ENCODE results near the gene BHLHE40.
"Not testable (repeated sequence)": the region's sequence is repeated elsewhere in the genome, so short reads cannot be mapped to it uniquely, and the experiment has no call there.

Gene BHLHE40

DNA sequence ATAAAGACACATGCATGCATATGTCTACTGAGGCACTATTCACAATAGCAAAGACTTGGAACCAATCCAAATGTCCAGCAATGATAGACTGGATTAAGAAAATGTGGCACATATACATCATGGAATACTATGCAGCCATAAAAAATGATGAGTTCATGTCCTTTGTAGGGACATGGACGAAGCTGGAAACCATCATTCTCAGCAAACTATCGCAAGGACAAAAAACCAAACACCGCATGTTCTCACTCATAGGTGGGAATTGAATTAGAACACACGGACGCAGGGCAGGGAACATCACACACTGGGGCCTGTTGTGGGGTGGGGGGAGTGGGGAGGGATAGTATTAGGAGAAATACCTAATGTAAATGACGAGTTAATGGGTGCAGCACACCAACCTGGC, 7.8 kb upstream of the BHLHE40 start:
- not testable (repeated sequence) for H3K4me3 ChIP-seq (ENCODE audit: low read length); H3K4me1 ChIP-seq (ENCODE audit: insufficient read depth, low read length); H3K36me3 ChIP-seq (ENCODE audit: insufficient read depth, low read length); H3K27me3 ChIP-seq (ENCODE audit: insufficient read depth, low read length); H3K9me3 ChIP-seq (ENCODE audit: low read length); H2AFZ ChIP-seq (ENCODE audit: low read depth, low read length)

DNA sequence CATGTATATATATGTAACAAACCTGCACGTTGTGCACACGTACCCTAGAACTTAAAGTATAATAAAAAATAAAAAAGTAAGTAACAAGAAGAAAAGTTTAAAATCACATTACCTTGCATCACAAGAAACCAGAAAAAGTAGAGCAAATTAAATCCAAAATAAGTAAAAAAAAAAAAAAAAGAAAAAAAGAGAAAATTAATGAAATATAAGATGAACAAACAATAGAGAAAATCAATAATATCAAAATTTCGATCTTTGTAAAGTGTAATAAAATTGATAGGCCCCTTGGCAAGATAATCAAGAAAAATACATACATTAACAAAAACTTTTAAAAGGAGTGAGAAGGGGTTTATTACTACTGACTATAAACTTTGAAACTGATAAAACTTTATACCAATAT, 7.4 kb upstream of the BHLHE40 start:
- H3K9me3 ChIP-seq (ENCODE audit: low read length): no peaks in the 10 kb centered on the region
- no peak overlapping the region for H3K4me3 ChIP-seq (ENCODE audit: low read length)
- no peaks in the 10 kb centered on the region for H3K4me1 ChIP-seq (ENCODE audit: insufficient read depth, low read length)
- H3K27me3 ChIP-seq (ENCODE audit: insufficient read depth, low read length): peaks cover 3% of the 10 kb centered on the region
- H3K36me3 ChIP-seq (ENCODE audit: insufficient read depth, low read length): no peaks in the 10 kb centered on the region
- H2AFZ ChIP-seq (ENCODE audit: low read depth, low read length): no peak overlapping the region

DNA sequence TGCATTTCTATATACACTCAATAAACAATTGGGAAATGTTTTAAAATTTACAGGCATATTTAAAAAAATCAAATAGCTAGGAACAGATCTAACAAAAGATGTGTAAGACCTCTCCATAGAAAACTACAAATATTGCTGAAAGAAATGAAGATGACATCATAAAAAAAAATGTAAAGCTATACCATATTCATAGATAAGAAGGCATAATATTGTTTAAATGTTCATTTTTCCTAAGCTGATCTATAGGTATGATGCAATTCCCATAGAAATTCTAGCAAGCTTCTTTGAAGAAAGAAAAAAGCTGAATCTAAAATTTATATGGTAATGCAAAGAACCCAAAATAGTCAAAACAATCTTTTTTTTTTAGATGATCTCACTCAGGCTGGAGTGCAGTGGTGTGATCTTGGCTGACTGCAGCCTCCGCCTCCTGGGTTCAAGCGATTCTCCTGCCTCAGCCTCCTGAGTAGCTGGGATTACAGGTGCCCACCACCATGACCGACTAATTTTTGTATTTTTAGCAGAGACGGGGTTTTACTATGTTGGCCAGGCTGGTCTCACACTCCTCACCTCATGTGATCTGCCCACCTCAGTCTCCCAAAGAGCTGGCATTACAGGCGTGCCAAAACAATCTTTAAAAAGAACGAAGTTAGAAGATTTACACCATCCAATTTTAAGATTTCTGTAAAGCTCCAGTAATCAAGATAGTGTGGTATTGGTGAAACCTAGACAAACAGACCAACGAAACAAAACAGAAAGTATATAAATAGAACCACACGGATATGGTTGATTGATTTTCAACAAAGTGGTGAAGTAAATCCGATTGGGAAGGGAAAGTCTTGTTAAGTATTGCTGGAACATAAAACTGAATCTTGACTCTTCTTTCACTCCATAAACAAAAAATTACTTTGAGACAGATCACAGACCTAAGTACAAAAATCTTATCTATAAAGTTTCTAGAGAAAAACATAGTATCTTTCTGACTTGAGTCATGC, 6.3 kb upstream of the BHLHE40 start:
- Histone ChIP-seq H3K27me3 (ENCODE audit: insufficient read depth, low read length) (peaks cover 12% of the 10 kb centered on the region), H3K9me3 (ENCODE audit: low read length) (no peaks in the 10 kb centered on the region), H3K36me3 (ENCODE audit: insufficient read depth, low read length) (no peaks in the 10 kb centered on the region), H3K4me3 (ENCODE audit: low read length) (no peak overlapping the region), H3K4me1 (ENCODE audit: insufficient read depth, low read length) (peaks cover 10% of the 10 kb centered on the region), H2AFZ (ENCODE audit: low read depth, low read length) (no peak overlapping the region)

DNA sequence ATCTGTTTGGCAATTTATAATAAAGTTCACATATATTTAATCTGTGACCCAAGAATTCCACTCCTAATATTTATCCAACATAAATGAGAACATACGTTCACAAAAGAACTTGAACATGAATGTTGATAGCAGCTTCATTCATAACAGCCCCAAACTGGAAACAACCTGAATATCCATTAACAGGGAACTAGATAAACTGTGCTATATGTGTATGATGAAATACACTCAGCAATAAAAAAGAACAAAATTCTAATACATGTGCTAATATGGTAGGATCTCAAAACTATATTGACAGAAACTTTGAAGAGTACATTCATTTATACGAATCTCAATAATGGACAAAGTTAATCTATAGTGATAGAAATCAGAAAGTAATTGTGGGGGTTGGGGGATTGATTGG, 5.1 kb upstream of the BHLHE40 start:
- Histone ChIP-seq H2AFZ (ENCODE audit: low read depth, low read length) (no peak overlapping the region), H3K9me3 (ENCODE audit: low read length) (no peaks in the 10 kb centered on the region), H3K4me1 (ENCODE audit: insufficient read depth, low read length) (peaks cover 17% of the 10 kb centered on the region), H3K36me3 (ENCODE audit: insufficient read depth, low read length) (no peaks in the 10 kb centered on the region), H3K4me3 (ENCODE audit: low read length) (no peak overlapping the region), H3K27me3 (ENCODE audit: insufficient read depth, low read length) (peaks cover 19% of the 10 kb centered on the region)

DNA sequence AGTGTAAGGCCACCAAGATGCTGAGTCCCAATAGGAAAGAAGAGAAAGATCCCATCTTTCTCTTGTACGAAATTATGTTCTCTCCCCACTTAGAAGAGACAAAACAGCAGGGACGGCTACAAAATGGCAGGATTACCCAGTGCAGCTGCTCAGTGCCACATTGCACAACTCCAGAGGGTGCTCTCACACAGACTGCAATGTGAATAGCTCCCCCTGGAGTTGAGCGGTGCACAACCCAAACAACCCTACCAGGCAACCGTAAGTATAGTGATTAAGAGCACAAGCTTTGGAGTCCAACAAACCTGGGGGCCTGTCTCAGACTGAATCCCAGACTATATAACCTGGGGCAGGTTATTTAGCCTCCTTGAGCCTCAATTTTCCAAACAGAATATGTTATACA, 3.1 kb upstream of the BHLHE40 start:
- Histone ChIP-seq H3K9me3 (ENCODE audit: low read length) (no peaks in the 10 kb centered on the region), H3K4me3 (ENCODE audit: low read length) (no peak overlapping the region), H3K4me1 (ENCODE audit: insufficient read depth, low read length) (peaks cover 26% of the 10 kb centered on the region), H3K36me3 (ENCODE audit: insufficient read depth, low read length) (no peaks in the 10 kb centered on the region), H3K27me3 (ENCODE audit: insufficient read depth, low read length) (peaks cover 31% of the 10 kb centered on the region), H2AFZ (ENCODE audit: low read depth, low read length) (no peak overlapping the region)

DNA sequence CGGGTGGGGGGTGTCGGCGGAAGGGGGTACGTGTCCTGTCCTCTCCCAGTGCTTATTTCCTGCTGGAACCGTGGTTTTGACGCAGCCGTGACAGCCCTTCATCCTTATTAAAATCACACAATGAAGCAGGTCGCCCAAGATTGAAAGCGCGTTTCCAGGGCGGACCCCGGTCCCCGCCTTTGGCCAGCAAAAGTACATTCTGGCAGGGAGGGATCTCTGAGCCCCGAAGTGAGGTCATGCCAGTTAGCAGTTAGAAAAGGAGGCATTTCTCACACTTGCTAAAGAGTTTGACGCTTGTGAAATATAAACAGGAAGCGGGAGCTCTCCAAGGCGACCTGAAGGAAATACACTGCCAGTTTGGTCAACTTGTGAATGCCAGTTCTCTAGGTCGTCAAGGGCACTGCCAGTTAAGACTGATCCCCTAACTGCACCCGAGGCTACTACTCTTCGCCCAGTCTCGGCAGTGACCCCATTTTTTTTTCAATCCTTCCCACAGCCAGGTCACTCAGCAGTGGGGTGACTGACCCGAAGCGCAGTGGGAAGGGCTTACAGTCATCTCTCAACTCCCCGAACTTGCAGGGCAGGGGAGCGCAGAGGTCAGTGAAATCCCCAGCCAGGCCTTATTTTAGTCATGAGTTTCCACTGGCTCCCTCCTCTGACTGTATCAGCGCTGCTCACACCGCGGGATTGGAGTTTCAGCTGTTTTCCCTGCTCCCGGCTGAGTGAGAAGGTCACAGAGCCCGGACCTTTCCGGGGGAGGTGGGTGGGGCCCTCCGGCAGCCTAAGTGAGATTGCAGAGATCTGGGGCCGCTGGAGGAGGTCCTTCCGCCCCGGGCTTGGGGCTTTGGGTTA, 2.0 kb upstream of the BHLHE40 start:
- peaks cover 40% of the 10 kb centered on the region for H3K27me3 ChIP-seq (ENCODE audit: insufficient read depth, low read length)

DNA sequence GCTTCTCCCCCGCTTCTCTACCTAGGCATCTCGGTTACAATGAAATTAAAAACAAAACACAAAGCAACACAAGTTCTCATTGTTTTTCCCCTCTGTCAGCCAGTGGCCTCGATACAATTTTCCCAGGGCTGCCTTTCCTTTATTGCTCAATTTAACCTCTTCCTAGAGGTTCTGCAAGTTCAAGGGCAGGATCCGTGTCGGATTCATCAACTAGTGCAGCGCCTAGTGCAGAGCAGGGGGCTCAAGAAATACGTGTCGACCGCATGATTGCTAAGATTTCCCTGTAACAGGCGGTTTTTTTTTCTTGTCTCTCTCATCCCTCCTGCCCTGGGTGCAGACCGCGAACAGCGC, 1.4 kb upstream of the BHLHE40 start:
- peaks cover 41% of the 10 kb centered on the region for H3K27me3 ChIP-seq (ENCODE audit: insufficient read depth, low read length)
- H3K4me3 ChIP-seq (ENCODE audit: low read length): peak overlapping the region; percentile 41

More for the DNA sequence above, 2.0 kb upstream of the BHLHE40 start:
- Histone ChIP-seq H2AFZ (ENCODE audit: low read depth, low read length) (peak overlapping the region; percentile 94), H3K36me3 (ENCODE audit: insufficient read depth, low read length) (no peaks in the 10 kb centered on the region), H3K4me1 (ENCODE audit: insufficient read depth, low read length) (peaks cover 26% of the 10 kb centered on the region), H3K9me3 (ENCODE audit: low read length) (no peaks in the 10 kb centered on the region), H3K4me3 (ENCODE audit: low read length) (peak overlapping the region; percentile 41)

DNA sequence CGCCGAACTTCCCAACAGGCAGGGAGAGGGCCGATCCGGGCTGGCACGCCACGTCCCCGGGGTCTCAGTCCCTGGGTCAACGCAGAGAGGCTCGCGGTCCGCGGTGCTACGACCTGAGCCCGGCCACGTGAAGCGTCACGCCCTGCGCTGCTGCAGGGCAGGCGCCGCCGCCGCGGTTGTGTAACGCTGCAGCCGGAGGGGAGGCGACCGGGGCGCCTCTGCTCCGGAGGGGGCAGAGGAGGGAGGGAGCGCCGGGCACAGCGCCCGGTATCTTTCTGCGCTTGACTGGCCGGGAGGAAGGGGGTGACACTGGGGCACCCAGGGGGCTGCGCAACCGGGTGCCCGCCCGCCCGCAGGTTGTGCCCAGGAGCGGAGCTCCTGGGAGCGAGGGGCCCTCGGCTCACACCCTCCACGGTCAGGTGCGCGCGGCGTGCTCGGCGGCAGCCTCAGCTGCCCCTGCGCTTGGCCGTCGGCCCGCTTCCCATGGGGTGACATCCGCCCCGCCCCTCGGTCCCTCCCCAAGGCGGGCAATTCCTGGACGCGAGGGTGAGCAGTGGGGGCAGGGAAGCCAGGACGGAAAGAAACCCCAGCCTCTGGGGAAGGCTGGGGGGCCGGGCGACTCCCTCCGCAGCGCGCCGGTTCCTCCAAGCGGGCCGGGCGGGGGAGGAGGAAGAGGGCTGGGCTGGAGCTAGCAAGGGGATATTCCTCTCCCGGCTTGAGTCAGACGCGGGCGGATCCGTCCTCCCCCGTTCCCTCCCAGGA, 852 bp upstream of the BHLHE40 start:
- Histone ChIP-seq H3K36me3 (ENCODE audit: insufficient read depth, low read length) (no peaks in the 10 kb centered on the region), H3K4me1 (ENCODE audit: insufficient read depth, low read length) (peaks cover 26% of the 10 kb centered on the region), H3K4me3 (ENCODE audit: low read length) (peak overlapping the region; percentile 41), H3K27me3 (ENCODE audit: insufficient read depth, low read length) (peaks cover 41% of the 10 kb centered on the region), H3K9me3 (ENCODE audit: low read length) (no peaks in the 10 kb centered on the region), H2AFZ (ENCODE audit: low read depth, low read length) (peak overlapping the region; percentile 94)

More for the DNA sequence above, 1.4 kb upstream of the BHLHE40 start:
- Histone ChIP-seq H3K4me1 (ENCODE audit: insufficient read depth, low read length) (peaks cover 26% of the 10 kb centered on the region), H2AFZ (ENCODE audit: low read depth, low read length) (peak overlapping the region; percentile 94), H3K36me3 (ENCODE audit: insufficient read depth, low read length) (no peaks in the 10 kb centered on the region), H3K9me3 (ENCODE audit: low read length) (no peaks in the 10 kb centered on the region)

DNA sequence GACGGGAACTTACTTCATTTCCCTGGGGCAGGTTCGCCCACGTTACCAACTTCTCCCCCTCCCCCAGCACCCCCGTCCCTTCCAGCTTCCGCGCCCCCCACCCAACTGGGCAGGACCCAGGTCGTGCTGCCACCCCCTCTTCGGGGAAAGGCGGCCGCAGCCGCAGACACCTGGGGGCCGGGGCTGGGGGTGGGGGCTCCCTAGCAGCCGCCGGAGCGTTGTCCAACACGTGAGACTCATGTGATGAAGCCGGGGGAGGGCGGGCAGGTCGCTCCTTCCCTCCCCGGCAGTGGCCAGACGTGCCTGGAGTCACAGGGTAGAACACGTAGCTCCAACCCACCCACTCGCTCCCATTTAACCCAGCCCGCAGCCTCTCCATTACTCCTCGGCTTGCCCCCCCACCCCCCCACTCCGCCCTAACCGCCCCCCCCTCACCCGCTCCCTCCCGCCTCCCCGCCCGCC, 240 bp upstream of the BHLHE40 start:
- Histone ChIP-seq H3K4me1 (ENCODE audit: insufficient read depth, low read length) (peaks cover 26% of the 10 kb centered on the region), H3K36me3 (ENCODE audit: insufficient read depth, low read length) (no peaks in the 10 kb centered on the region), H3K4me3 (ENCODE audit: low read length) (peak overlapping the region; percentile 41), H3K27me3 (ENCODE audit: insufficient read depth, low read length) (peaks cover 41% of the 10 kb centered on the region), H2AFZ (ENCODE audit: low read depth, low read length) (peak overlapping the region; percentile 94), H3K9me3 (ENCODE audit: low read length) (no peaks in the 10 kb centered on the region)

DNA sequence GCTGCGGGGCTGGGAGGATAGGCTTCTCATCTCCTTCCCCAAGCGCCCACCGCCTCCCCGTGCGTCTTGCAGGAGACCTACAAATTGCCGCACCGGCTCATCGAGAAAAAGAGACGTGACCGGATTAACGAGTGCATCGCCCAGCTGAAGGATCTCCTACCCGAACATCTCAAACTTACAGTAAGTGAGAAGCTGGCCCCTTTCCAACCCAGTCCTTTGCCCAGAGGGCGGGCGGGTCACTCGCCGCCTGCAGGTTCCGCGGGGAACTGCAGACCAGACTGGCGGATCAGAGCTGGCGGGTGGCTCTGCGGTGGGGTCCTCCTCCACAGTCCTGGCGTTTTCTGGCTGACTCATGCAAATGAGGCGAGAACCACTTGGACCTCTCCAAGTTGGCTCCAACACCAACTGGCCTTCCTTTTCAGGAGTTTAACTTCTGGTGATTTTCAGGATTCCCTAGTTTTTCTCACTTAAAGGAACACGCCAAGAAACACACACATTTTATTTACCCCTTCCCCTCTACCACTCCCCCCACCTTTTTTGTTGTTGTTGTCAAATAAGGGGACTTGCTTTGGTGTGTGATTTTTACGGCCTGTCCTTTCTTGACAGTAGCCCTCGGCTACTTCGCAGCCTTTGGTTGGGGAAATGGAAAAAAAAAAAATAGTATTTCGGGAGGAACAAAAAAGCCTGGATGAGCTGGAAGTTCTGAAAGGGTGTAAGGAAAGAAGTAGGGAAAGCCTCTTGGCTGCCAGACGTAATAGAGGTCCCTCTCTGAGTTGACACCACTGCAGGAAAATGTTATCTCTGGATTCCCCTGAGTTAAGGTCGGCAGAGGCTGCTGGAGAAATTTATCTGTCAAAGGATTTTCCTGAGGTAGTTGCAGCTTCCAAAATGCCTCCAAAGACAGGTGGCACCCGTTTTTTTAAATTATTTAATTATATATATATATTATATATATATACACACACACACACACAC, 1.3 kb downstream of the BHLHE40 start:
- no peaks in the 10 kb centered on the region for H3K36me3 ChIP-seq (ENCODE audit: insufficient read depth, low read length)
- peak overlapping the region; percentile 41 for H3K4me3 ChIP-seq (ENCODE audit: low read length)
- peaks cover 26% of the 10 kb centered on the region for H3K4me1 ChIP-seq (ENCODE audit: insufficient read depth, low read length)
- H2AFZ ChIP-seq (ENCODE audit: low read depth, low read length): no peak overlapping the region
- peaks cover 41% of the 10 kb centered on the region for H3K27me3 ChIP-seq (ENCODE audit: insufficient read depth, low read length)
- no peaks in the 10 kb centered on the region for H3K9me3 ChIP-seq (ENCODE audit: low read length)

DNA sequence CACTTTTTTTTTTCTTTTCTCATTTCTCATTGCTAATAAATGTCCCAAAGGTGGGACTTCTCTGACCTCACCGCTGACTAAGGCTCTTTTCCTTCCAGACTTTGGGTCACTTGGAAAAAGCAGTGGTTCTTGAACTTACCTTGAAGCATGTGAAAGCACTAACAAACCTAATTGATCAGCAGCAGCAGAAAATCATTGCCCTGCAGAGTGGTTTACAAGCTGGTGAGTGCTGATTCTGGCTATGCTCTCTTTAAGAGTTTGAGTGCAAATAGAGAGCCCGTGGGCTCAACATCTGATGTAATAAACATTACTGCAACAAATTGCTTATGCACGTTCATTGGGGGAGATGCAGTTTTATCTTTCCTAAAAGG, 2.0 kb downstream of the BHLHE40 start:
- Histone ChIP-seq H3K4me1 (ENCODE audit: insufficient read depth, low read length) (peaks cover 26% of the 10 kb centered on the region), H2AFZ (ENCODE audit: low read depth, low read length) (no peak overlapping the region), H3K27me3 (ENCODE audit: insufficient read depth, low read length) (peaks cover 47% of the 10 kb centered on the region), H3K9me3 (ENCODE audit: low read length) (no peaks in the 10 kb centered on the region), H3K4me3 (ENCODE audit: low read length) (no peak overlapping the region), H3K36me3 (ENCODE audit: insufficient read depth, low read length) (no peaks in the 10 kb centered on the region)
